ENCODE measurements around the gene SOX6.

The SOX6 gene

GRCh38 chr11:16261836-16262644, 94.3 kb downstream of the SOX6 start:
- TF ChIP-seq TAF1 (IDR thresholded peaks at IDR 0.05; ENCODE audit: borderline replicate concordance, insufficient read depth, low read length) (no peak), FOXP2 (optimal IDR thresholded peaks at IDR 0.05; ENCODE audit: borderline replicate concordance, extremely low read depth, extremely low read length, insufficient read depth) (no peak), SIN3A (IDR thresholded peaks at IDR 0.05; ENCODE audit: borderline replicate concordance, insufficient read depth, low read length) (no peak), POLR2AphosphoS5 (IDR thresholded peaks at IDR 0.05; ENCODE audit: low read depth, low read length) (no peak)
- TF ChIP-seq, protein P1, sequence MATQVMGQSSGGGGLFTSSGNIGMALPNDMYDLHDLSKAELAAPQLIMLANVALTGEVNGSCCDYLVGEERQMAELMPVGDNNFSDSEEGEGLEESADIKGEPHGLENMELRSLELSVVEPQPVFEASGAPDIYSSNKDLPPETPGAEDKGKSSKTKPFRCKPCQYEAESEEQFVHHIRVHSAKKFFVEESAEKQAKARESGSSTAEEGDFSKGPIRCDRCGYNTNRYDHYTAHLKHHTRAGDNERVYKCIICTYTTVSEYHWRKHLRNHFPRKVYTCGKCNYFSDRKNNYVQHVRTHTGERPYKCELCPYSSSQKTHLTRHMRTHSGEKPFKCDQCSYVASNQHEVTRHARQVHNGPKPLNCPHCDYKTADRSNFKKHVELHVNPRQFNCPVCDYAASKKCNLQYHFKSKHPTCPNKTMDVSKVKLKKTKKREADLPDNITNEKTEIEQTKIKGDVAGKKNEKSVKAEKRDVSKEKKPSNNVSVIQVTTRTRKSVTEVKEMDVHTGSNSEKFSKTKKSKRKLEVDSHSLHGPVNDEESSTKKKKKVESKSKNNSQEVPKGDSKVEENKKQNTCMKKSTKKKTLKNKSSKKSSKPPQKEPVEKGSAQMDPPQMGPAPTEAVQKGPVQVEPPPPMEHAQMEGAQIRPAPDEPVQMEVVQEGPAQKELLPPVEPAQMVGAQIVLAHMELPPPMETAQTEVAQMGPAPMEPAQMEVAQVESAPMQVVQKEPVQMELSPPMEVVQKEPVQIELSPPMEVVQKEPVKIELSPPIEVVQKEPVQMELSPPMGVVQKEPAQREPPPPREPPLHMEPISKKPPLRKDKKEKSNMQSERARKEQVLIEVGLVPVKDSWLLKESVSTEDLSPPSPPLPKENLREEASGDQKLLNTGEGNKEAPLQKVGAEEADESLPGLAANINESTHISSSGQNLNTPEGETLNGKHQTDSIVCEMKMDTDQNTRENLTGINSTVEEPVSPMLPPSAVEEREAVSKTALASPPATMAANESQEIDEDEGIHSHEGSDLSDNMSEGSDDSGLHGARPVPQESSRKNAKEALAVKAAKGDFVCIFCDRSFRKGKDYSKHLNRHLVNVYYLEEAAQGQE (IDR thresholded peaks at IDR 0.05; ENCODE audit: insufficient read depth in 1 of 2, low read depth in 2 of 2, low read length in 2 of 2), result no peak

DNA sequence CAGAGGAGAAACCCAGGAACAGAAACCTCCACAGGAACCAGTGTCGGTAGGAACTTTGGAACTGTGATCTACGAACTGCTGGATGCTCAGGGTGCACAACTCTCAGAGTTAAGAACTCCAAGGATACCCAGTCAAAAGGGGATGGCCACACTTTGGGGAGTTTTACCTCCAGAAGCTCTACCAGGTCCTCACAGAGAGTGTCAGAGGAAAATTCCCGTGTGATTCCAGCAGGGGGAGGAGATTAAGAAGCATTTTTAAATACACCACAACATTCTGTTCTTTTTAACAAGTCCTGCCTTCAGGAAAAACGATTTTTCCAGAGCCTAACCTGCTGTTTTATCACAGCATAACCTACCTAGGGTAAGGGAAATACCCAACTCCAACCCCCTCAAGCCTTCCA, 104.0 kb downstream of the SOX6 start:
- TF ChIP-seq POLR2AphosphoS5 (IDR thresholded peaks at IDR 0.05; ENCODE audit: low read depth, low read length) (no peak), FOXP2 (optimal IDR thresholded peaks at IDR 0.05; ENCODE audit: borderline replicate concordance, extremely low read depth, extremely low read length, insufficient read depth) (no peak), TAF1 (IDR thresholded peaks at IDR 0.05; ENCODE audit: borderline replicate concordance, insufficient read depth, low read length) (no peak), SIN3A (IDR thresholded peaks at IDR 0.05; ENCODE audit: borderline replicate concordance, insufficient read depth, low read length) (no peak)
- TF ChIP-seq, protein P1 (IDR thresholded peaks at IDR 0.05; ENCODE audit: insufficient read depth in 1 of 2, low read depth in 2 of 2, low read length in 2 of 2), result no peak

DNA sequence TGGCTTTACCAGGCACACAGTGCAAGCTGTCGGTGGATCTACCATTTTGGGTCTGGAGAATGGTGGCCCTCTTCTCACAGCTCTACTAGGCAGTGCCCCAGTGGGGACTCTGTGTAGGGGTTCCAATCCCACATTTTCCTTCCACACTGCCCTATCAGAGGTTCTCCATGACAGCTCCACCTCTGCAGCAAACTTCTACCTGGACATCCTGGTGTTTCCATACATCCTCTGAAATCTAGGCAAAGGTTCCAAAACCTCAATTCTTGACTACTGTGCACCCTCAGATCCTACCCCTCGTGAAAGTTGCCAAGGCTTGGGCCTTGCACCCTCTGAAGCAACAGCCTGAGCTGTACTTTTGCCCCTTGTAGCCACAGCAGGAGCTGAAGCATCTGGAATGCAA, 108.1 kb downstream of the SOX6 start:
- TF ChIP-seq, protein P1 (IDR thresholded peaks at IDR 0.05; ENCODE audit: insufficient read depth in 1 of 2, low read depth in 2 of 2, low read length in 2 of 2), result no peak
- TF ChIP-seq SIN3A (IDR thresholded peaks at IDR 0.05; ENCODE audit: borderline replicate concordance, insufficient read depth, low read length), result no peak

DNA sequence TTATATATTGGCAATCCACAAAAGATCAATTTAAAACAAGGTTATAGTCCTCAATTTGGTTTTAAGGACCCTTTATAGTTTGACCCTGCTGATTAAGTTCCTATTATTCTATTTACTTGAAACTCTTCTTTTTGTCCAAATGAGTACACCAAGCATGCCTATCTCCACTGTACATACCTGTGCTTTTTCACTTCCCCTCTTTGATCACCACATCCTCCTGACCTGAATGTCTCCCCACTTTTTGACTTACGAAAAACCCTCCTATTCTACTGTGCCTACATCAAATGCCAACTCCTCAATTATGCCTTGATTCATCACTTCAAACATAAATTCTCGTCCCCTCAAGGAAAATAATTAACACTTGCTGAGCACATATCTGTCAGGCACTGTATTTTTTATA, 113.5 kb downstream of the SOX6 start:
- no peak for TF ChIP-seq TAF1 (IDR thresholded peaks at IDR 0.05; ENCODE audit: borderline replicate concordance, insufficient read depth, low read length)
- TF ChIP-seq POLR2AphosphoS5 (IDR thresholded peaks at IDR 0.05; ENCODE audit: low read depth, low read length), result no peak
- TF ChIP-seq FOXP2 (optimal IDR thresholded peaks at IDR 0.05; ENCODE audit: borderline replicate concordance, extremely low read depth, extremely low read length, insufficient read depth), result no peak
- TF ChIP-seq, protein P1 (IDR thresholded peaks at IDR 0.05; ENCODE audit: insufficient read depth in 1 of 2, low read depth in 2 of 2, low read length in 2 of 2), result no peak
- no peak for TF ChIP-seq SIN3A (IDR thresholded peaks at IDR 0.05; ENCODE audit: borderline replicate concordance, insufficient read depth, low read length)
